ENCODE measurements around the gene TIPARP.

The TIPARP gene

DNA sequence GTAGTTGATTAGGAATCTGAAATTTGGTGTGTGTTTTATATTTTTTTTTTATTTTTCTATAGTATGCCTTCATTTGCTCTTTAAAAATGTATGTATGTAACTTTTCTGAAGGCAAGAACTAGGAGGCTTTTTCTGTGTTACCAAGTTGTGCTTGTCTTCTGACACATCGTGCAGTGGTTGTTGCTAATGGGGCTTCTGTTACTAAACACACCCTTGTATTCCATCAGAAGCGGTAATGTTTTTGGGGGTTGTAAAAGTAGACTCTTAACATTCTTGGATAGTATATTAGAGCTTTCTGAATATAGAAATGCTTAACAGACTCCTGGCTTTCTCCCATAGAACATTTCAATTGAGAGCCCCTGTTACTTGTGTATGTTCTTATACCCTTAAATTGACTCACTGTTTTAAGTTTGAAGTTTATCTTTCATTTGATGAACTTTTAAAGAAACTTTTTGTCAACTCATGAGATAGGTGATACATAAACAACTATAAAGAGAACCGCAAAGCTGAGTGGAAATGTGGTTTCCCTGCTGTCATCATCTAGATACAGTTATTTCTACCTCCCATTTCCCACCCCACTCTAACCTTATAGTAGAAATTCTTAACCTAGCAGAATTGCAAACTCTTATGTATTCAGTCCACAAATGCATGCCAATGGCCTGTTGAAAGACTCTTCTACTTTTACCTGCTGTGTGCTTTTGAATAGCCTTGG lies 2.5 kb downstream of the TIPARP start:
- DNase-seq (ENCODE audit: low read depth in 3 of 3): no peak

DNA sequence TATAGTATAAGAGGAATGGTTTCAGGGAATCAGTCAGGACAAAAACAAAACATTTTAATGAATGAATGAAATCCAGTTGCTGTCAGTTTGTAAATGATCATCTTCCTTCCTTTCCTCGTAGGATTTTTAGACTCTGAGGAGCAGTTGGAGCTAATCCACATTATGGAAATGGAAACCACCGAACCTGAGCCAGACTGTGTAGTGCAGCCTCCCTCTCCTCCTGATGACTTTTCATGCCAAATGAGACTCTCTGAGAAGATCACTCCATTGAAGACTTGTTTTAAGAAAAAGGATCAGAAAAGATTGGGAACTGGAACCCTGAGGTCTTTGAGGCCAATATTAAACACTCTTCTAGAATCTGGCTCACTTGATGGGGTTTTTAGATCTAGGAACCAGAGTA lies 3.1 kb downstream of the TIPARP start:
- DNase-seq (ENCODE audit: low read depth in 3 of 3): no peak

DNA sequence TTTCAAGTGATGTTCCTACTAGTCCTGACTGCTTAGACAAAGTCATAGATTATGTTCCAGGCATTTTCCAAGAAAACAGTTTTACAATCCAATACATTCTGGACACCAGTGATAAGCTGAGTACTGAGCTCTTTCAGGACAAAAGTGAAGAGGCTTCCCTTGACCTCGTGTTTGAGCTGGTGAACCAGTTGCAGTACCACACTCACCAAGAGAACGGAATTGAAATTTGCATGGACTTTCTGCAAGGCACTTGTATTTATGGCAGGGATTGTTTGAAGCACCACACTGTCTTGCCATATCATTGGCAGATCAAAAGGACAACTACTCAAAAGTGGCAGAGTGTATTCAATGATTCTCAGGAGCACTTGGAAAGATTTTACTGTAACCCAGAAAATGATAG lies 3.8 kb downstream of the TIPARP start:
- DNase-seq (ENCODE audit: low read depth in 3 of 3): no peak

DNA sequence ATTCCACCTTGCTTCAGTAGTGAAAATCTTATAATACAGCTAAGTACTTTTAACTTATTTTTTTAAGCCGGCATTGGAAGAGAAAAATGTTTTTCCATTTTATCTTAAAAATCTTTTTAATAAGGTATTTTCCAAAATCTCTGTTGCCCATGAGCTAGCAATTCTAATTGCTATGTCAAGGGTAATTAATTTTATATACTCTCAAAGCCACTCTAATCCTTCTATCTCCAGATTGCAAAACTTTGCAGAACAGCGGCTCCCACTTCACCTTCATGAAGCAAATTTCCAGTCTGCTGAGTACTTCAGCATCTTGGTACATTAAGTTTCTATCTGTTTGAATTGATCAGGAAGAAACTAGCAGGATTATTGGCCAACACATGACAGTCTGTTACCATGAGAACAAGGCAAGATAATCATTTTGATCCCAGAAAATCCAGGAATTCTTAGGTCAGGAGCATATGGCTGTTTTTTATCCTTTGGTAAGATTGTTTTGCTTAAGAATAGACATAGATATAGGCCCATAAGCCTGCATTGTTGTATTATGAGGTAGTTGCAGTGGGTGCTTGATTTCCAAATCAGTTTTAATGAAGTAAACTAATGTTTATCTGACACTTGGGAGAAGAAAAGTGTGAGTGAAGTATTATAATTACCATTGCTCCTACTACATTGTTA lies 6.0 kb downstream of the TIPARP start:
- no peak for DNase-seq (ENCODE audit: low read depth in 3 of 3)

DNA sequence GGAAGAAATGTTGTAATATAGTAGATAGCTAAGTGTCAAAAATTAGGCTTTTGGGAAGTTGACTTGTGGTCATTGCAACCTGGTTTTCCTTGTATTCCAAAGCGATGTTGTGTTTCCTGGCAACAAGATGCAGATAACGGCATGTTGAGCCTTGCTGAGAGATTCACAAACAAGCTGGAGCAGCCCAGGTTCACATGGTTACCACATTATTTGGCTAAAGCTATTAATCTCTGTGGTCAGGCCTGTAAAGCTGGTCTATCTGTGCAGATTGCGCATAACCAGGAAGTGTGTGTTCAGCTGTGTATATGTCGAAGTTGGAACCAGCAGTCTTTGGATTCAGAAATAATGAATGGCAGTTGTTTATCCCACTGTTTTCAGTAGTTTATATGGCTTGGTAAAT lies 6.6 kb downstream of the TIPARP start:
- DNase-seq (ENCODE audit: low read depth in 3 of 3): no peak

DNA sequence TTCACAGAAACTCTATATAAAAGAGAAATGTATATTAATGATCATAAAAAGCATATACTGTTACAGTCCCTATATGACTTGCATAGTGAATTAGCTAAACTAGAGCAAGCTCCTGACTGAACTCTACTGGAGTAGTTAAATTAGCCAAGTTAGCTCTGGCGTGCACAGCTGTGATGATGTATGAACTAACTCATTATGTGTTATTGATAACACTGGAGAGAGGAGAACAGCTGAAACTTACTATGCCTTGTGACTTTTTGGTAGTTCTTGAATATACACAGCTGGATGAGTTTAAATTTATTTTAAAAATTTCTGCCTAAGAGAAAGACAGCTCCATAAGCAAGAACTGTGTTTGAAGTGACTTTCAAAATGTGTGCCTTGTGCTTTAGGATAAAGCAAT lies 8.1 kb downstream of the TIPARP start:
- DNase-seq (ENCODE audit: low read depth in 3 of 3): no peak

DNA sequence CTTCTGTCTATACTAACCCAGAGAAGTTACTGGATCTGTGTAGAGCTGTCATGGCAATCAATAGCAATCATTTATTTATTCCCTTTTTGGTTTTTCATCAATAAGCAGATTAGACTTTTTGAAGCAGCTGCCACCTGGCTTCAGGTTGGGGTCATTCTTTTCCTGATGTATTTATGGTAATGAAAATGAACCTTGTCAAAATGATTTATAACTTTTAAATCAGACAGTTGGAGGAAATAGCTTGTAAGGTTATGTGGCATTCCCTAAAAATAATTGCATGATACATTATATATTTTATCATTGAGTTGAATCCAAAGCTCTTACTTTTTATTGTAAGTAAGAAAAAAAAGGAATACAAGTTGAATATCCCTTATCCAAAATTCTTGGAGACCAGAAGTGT lies 8.6 kb downstream of the TIPARP start:
- DNase-seq (ENCODE audit: low read depth in 3 of 3): no peak

DNA sequence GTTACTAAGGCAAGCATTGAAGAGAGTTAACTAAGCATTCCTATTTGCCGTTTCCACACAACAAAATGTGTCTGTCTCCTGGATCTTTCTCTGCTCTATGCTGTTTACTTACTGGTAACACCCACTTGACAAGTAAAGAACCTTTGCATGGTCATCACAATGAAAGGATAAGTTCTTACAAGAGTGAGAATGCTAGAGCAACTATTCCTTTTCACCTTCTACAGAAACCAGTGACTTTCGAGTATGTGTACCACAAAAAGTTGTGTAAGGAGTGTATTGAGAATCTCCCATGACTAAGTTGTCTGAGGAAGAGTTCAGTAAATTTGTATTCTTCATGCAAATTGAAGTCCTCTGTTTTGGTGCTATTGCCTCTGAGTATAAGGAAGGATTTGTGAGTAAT lies 10.8 kb downstream of the TIPARP start:
- no peak for DNase-seq (ENCODE audit: low read depth in 3 of 3)

DNA sequence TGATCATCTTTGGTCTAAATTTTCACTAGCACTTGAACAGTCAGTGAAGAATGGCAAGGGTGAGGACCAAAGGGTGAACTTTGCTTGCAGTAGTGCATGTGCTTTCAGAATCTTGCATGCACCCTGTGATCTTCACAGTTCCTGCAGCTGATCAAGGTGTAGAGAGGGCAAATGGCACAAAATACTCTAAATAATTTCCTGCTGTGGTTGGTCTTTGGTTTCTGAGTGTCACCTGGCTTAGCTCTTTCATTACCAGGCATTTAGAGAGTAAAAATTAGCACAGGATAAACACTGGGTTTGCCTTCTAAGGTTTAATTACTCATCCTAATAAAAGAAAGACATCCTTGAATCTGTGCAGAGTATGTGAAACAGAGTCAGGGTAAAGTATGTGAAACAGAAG lies 11.4 kb downstream of the TIPARP start:
- no peak for DNase-seq (ENCODE audit: low read depth in 3 of 3)

DNA sequence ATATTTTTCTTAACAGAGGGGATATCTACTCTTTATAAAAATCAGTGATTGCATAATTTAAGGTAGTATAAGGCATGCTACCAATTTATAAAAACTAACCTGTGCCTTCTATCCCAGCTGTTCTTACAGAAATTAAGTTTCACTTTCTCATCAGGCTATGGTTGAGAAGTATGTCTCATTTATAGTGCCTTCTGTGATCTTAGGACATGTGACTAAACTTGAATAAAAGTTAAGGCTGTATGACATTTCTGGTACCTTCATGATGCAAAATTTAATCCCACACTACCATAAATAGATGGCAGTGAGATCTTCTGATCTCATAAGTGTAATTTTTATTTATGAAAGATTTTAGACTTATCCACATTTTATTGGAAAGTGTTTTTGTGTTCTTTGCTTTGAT lies 12.6 kb downstream of the TIPARP start:
- DNase-seq (ENCODE audit: low read depth in 3 of 3): no peak

DNA sequence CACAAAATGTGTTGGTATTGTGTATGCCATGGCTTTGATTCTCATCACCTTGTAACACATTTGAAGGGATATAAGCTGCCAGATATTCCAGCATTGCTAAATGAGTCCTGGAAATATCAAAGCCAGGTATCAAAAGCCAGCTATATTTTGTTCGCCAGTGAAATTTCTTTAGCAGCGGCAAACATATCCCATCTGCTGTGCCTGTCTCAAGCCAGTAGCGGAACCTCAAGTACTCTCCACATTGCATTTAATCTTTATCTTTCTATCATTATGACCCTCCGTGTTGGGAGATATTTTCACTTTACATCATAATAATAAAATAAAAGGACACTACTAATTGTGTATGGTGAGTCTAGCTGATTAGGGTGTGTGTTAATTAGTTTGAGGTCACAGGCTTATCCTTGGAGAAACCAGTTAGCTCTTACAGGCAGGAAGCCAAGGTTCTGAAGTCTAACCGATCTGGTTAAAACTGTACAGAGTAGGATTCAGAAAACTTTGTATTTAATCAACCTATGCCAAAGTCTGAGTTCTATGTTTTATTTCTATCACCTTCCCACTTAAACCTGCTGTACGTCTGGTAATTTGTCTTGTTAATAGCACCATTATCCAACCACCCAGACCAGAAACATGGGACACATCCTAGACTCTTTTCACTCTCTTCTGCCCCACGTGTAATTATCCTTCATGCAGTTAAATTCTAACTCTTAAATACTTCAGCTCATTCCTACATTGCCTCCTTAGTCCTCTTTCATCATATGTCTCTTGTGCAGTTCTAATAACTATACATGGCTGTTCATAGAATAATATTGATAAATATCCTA lies 14.5 kb downstream of the TIPARP start:
- no peak for DNase-seq (ENCODE audit: low read depth in 3 of 3)

DNA sequence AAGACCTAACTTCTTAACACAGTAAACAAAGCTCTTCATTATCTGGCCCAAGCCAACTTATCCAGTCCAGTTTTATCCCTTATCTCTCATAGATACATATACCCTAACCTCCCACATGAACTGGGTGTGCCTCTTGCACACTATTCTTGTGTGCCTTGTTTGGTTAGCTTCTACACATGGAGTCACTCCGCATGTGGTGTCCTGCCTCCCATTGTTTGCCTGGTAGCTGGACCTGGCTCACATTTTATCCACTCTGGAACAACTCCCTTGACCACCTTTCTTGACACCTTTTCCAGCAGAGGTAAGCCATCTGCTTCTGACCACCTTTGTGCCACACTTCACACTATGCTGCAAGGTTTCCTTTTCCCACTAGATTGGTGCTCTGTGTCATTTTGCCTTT lies 15.2 kb downstream of the TIPARP start:
- no peak for DNase-seq (ENCODE audit: low read depth in 3 of 3)

DNA sequence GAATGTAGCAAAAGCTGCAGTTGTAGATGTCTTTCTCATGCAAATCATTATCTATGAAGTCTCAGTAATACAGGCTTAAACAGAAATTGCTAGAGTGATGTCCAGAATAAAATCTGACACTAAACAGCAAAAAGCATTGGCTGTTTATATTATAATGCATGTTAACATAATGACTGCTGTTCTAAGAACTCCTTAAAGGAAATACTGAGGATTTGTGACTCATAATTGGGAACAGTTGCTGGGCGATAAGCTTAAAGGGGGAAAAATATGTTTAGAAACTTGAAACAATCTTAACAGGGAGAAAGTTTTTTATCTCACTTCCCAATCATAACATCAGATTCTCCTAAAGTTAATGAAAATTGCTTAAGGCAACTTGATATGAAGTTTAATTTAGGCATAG lies 17.5 kb downstream of the TIPARP start:
- no peak for DNase-seq (ENCODE audit: low read depth in 3 of 3)

DNA sequence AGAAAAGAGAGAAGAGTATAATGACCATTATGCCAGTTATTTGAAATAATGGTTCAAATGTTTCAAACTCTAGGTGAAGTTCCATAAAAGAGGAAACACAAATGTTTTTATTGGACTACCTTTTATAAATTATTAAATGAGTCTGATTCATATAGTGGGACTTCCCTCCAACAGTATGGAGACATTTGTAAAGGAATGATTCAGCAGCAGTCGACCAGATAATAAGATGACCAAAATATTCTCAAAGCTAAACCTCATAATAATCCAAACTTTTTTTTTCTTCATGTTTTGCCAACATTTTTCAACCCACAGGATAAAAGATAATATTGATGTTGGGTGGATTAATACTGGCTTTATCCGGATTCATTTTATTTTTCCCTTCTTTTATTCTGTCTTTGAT lies 18.8 kb downstream of the TIPARP start:
- no peak for DNase-seq (ENCODE audit: low read depth in 3 of 3)

DNA sequence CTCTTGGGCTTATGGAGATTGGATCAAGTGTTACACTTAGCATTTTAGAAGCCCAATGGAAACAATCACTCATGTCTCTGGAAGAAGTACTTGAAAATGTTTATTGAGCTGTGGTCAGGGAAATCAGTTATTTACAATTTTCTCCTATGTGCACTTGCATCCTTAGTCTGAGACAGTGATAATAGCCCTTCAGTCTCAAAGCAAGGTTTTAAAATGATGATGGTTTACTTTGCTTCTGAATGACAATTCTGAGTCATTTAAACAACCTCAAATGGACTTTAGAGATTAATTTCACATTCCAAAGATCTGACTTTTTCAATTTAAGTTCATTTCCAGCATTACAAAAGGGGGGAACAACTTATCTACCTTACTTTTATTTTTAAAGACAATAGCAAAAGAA lies 20.1 kb downstream of the TIPARP start:
- no peak for DNase-seq (ENCODE audit: low read depth in 3 of 3)

DNA sequence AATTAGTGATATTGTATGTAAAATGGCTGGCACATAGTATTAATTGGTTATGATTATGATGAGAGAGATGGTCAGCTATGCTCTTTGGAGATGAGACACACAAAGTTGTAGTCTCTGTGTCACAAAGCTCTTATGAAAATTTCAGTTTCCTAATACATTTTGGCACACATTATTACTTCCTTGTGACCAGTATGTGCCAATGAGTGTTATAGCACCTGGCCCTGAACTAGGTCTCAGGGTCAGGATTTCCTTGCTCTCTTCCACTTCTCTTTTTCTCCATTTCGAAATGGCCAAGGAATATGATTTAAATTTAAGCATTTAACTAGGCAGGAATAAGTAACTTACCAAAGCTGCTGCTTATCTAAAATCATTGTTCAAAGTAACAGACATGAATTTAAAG lies 28.0 kb downstream of the TIPARP start:
- no peak for DNase-seq (ENCODE audit: low read depth in 3 of 3)

DNA sequence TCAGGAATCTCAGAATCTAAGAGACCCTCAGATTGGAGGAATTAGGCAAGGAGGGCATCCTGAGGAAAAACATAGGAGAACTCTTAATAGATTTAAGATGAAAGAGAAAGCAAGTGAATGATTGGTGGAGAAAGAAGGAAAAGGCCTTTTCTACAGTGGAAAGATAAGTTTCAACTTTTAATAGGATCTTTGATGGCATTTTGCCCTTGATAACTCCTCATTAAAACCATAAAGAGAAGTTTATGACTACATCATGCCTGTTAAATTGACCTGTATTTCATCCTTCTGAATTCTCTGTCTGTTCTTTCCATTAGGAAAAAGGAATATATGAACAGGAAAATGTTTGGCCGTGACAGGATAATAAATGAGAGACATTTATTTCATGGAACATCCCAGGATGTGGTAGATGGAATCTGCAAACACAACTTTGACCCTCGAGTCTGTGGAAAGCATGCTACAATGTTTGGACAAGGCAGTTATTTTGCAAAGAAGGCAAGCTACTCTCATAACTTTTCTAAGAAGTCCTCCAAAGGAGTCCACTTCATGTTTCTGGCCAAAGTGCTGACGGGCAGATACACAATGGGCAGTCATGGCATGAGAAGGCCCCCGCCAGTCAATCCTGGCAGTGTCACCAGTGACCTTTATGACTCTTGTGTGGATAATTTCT lies 30.1 kb downstream of the TIPARP start:
- DNase-seq (ENCODE audit: low read depth in 3 of 3): no peak

DNA sequence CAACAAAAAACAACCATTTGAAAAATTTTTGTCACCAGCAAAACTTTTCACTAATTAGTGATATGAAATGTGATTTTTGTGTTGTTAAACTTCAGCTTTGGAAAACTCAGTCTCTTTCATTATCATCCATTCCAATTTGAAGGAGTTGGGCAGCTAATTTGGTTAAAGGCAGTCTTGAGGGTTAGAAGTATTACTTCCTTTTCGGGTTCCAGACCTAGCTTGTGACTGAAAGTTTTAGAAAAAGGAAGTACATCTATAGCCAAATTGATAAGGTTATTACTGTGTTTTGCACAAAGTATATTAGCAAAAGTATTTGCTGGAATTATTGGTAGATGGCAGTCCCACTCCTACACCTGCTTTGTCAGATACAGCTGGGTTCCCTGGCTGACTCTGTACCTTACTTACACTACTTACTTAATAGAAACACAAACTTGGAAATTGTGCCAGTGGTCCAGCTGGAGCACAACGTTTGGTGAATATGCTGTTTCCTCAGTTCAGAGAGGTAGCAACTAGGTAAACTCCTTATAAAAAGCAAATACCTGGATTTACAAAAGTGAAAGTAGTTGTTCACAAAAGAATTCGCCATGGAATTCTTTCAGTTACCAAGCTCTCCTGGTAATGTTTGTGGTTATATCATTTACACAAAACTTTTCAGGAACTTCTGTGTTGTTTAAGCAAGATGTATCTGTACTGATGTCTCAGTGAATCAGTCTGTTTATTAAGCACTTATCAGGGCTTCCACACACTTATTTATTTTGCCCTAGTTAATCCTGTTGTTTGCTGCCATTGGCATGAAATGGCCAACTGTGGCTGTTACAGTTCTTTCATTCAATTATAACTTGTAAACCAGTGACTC lies 31.6 kb downstream of the TIPARP start:
- no peak for DNase-seq (ENCODE audit: low read depth in 3 of 3)

DNA sequence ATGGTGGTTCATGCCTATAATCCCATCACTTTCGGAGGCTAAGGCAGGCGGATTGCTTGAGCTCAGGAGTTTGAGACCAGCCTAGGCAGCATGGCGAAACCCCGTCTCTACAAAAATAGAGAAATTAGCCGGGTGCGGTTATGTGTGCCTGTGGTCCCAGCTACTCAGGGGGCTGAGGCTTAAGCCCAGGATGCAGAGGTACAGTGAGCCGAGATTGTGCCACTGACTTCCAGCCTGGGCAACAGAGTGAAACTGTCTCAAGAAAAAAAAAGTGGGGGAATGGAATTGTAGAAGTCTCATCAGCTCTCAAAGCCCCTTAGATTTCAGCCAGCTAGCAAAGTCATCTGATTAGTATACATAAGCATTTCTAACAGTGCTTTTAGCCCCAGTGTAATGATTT lies 33.2 kb downstream of the TIPARP start:
- no peak for DNase-seq (ENCODE audit: low read depth in 3 of 3)

DNA sequence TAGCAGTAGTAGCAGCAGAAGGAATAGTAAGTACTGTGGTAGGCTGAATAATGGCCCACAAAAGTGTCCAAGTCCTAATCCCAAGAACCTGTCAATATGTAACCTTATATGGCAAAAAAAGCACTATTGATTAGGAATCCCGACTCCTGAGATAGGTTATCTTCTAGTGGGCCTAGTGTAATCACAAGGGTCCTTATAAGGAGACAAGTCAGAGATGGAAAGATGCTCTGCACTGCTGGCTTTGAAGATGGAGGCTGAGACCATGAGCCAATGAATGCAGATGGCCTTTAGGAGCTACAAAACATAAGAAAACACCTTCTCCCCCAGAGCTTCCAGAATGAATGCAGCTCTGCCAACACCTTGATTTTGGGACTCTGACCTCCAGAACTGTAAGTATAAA lies 36.0 kb downstream of the TIPARP start:
- no peak for DNase-seq (ENCODE audit: low read depth in 3 of 3)

DNA sequence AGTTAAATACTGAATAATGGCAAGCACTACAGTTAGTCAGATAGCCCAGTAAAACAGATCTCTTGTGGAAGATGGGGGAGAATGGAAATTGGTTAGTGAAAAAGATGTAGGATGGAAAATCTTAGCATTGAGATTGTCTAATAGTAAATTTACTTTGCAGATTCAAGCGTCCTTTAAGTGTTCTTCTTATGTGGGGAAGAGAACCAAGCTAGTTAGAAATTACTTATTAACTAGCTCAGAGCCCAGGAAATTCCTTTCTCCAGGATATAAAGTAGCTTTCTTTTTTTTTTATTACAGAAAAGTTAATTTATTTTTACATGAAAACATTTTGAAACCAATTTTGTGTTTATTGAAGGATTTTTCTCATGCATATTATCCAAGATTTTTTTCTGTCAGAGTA lies 36.7 kb downstream of the TIPARP start:
- DNase-seq (ENCODE audit: low read depth in 3 of 3): no peak

All from stimulated activated CD4-positive, alpha-beta T cell treated with anti-CD3 and anti-CD28 coated beads, TNF-alpha, amount 100 ng/mL, for 4 hours (primary cell).